ENCODE measurements around the gene RPA1. TPM values are rescaled to one million over a fixed set of nuclear protein-coding genes. Genes with fewer than 3 reads are reported as not detected.
A peak's percentile ranks its signal among the peaks of the same experiment; 100 is the strongest.

The RPA1 gene
- total and polyA plus RNA-seq, 9 of the 15 experiments (the other 6 are each of a cell fraction or from before 2014, with no cell fraction given): 25.2 to 125 (median 47.4) TPM

GRCh38 chr17:1839516-1839915 lies 9.7 kb downstream of the RPA1 start (continued):
- TF ChIP-seq SIN3A (IDR thresholded peaks at IDR 0.05; ENCODE audit: borderline replicate concordance in 2 of 2, control insufficient read depth in 1 of 2, low read depth in 2 of 2, low read length in 2 of 2): no peak
- no peak for TF ChIP-seq SIN3B (IDR thresholded peaks at IDR 0.05; ENCODE audit: low read depth)
- no peak for TF ChIP-seq REST (IDR thresholded peaks at IDR 0.05; ENCODE audit: borderline replicate concordance)
- TF ChIP-seq REST (CRISPR knock-in tag; IDR thresholded peaks at IDR 0.05; ENCODE audit: low read depth): no peak
- TF ChIP-seq DNMT1 (IDR thresholded peaks at IDR 0.05): no peak
- no peak for TF ChIP-seq ZNF282 (CRISPR knock-in tag; IDR thresholded peaks at IDR 0.05)
- TF ChIP-seq FOS (IDR thresholded peaks at IDR 0.05; ENCODE audit: extremely low read depth, insufficient read length): no peak
- no peak for TF ChIP-seq SMAD1 (IDR thresholded peaks at IDR 0.05; ENCODE audit: low read depth, low read length, partially characterized antibody)
- TF ChIP-seq DPF2 (IDR thresholded peaks at IDR 0.05): peak; percentile 45
- no peak for TF ChIP-seq ZBTB9 (CRISPR knock-in tag; IDR thresholded peaks at IDR 0.05)
- no peak for TF ChIP-seq ZNF449 (CRISPR knock-in tag; IDR thresholded peaks at IDR 0.05)
- TF ChIP-seq SP1 (CRISPR knock-in tag; IDR thresholded peaks at IDR 0.05): no peak
- no peak for TF ChIP-seq ZBTB49 (CRISPR knock-in tag; IDR thresholded peaks at IDR 0.05; ENCODE audit: borderline replicate concordance)
- no peak for TF ChIP-seq MAFK (IDR thresholded peaks at IDR 0.05; ENCODE audit: low read length)
- TF ChIP-seq ZNF143 (CRISPR knock-in tag; IDR thresholded peaks at IDR 0.05): no peak
- TF ChIP-seq CHD2 (IDR thresholded peaks at IDR 0.05; ENCODE audit: low read depth, low read length): no peak
- no peak for TF ChIP-seq KAT7 (CRISPR knock-in tag; IDR thresholded peaks at IDR 0.05; ENCODE audit: borderline replicate concordance)
